HG02870 (cell line): ENCODE data around the gene ROBO2.

Experiments used
- ATAC-seq: cut with Tn5 transposase; IDR thresholded peaks from one replicate; pipeline ENCODE4 v1.9.1; 2021; ENCODE audit warnings: mild to moderate bottlenecking, moderate library complexity; ENCODE audit not compliant: unreplicated experiment

Gene ROBO2

GRCh38 chr3:77623500-77623899 lies 583.6 kb downstream of the ROBO2 start:
- ATAC-seq: no peak

DNA sequence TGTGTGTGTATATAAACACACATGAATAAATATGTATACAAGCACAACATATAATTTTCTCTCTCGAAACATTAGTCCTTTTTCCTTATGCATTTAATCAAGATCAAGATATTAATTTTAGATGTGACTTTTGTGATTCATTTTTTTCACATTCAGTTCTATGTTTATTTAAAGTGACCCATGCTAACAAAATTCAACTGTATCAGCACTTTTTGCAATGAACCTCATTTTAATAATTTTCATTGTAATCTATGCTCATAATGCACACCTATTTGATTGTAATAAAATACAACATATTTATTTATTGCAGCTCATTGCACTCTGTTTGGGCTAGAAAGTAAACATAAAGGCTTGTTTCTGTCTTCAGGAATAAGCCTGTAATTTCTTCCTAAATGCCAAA lies 586.3 kb downstream of the ROBO2 start:
- ATAC-seq: no peak

DNA sequence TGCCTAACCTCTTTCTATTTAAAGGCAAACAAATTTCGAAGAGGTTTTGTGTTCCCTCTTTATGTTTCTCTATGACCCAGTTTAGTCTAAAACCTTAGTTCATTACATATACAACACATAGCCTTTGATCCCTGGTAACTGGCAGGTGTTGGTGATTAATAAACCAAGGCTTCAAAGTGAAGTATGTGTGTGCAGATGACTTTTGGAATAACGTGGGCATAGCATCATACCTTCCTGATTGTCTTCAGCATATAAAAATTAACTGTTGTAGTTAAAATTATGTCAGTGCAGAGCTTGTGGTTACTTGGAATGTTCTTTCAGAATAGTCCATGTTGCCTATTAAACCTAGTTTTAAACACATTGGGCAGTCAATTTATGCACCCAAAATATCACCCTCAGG lies 608.3 kb downstream of the ROBO2 start:
- ATAC-seq: no peak

- no peak for ATAC-seq
Measured at GRCh38 chr3:77648664-77649063, 608.8 kb downstream of the ROBO2 start.

- no peak for ATAC-seq
Measured at GRCh38 chr3:77652624-77653023, 612.7 kb downstream of the ROBO2 start.

DNA sequence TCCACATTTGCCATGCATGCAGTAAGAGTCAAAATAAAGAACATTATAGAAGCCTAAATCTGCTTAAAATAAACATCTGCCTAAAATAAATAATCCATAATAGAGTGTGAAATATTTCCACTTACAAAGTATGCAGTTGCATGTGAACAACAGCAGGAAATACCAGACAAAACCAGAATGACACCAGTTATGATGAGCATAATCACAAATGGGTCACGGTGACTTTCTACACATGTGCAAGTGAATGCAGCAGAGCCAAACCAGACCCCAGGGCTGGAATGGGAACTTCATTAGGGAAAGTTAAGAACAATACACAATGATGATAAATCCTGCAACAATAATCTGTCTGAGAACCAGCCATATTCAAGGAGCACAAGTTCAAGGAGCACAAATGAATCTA lies 615.5 kb downstream of the ROBO2 start:
- ATAC-seq: no peak

DNA sequence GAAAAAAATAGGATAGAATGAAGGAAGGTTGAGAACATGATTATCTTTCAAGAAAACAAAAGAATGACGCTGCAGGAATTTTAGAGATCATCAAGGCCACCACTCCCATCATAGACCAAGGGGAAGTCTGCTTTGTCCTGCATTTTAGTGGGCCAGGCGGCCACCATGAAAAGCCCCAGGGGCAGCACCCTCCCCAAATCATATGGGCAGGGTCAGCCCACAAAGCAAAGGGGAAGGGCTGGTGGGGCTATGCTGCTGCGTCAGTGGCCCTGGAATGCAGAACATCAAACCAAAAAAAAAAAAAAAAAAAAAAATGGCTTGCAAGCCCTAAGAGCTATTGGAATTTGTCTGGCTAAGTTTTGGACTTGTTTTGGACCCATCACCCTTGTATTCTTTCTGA lies 620.8 kb downstream of the ROBO2 start:
- no peak for ATAC-seq

- ATAC-seq: no peak
Measured at GRCh38 chr3:77667901-77668300, 628.0 kb downstream of the ROBO2 start.

GRCh38 chr3:77668376-77668775 lies 628.5 kb downstream of the ROBO2 start:
- ATAC-seq: no peak

DNA sequence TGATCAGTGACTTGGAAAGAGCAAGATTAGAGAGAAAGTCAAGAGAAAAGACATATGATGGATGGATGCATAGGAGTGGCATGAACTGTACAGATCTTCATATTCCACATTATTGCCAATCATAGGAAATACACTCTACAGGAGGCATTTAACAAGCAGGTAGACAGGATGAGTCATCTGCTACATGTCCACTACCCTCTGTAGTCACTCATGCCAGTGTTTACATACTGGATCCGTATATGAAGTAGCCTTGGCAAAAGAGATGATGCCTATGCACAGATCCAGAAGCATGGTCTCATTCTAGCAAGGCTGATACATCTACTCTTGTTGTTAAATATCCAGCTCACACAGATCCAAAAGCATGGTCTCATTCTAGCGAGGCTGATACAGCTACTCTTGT lies 632.1 kb downstream of the ROBO2 start:
- ATAC-seq: no peak

DNA sequence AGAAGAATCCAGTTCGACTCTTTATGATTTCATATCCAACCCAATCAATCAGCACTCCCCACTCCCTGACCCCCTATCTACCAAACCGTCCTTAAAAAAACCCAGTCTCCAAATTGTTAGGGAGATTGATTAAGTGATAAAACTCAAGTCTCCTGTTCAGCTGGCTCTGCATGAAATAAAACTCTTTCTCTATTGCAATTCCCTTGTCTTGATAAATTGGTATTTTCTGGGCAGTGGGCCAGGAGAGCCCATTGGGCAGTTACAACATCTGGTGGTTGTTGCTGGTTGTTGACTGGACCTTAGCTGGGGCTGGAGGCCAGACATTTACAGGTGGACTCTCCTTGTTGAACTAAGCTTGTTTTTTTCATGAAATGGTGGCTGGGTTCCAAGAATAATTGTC lies 642.3 kb downstream of the ROBO2 start:
- ATAC-seq: no peak

DNA sequence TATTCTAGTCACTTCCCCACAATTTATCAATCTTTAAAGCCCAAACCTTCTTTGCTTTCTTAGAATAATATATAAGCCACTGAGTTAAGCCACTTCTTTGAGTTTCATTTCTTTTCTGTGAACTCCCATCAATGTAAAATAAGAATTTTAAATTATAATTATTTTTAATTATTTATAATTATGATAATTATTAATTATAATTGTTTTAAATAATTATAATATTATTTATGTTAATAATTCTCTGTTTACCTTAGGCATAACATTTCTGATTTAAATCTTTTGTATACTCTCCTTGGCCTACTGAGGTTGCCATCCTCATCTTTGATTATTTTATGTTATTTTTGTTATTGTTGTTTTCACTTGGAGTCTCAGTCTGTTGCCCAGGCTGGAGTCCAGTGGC lies 644.2 kb downstream of the ROBO2 start:
- no peak for ATAC-seq

DNA sequence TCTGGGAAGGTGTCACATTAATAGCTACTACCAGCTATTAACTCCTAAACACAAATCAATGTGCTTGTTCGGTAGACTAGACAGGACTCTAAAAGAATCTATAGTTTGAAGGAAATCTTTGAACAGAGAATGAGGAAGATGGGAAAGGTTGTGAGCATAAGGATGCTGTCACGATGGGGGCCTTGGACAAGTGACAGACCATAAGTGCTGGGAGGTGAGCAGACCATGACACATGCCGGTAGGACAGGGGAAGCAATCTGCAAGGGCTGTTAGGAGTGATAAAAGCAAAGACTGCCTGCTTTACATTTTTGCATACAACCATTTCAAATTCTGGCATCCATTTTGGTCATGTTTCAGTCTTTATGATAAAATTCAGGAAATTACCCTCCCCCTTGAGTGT lies 645.8 kb downstream of the ROBO2 start:
- no peak for ATAC-seq

DNA sequence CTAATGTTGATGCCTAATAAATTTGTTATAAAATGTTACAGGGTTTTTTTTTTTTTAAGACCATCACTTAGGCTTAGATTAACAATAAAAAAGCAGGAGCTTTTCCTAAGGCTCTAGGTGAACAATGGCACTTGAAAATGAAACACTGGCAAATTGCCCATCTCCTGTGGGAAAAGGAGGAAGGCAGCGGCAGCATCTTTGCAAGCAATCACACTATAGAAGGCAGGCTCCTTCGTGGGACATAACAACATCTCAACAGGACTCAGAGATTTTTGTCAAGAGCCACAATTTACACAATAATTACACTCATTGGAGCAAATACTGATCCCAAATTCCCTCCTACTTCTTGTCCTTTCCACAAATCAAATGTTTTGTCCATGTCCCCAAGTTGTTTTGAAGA lies 646.7 kb downstream of the ROBO2 start:
- no peak for ATAC-seq

DNA sequence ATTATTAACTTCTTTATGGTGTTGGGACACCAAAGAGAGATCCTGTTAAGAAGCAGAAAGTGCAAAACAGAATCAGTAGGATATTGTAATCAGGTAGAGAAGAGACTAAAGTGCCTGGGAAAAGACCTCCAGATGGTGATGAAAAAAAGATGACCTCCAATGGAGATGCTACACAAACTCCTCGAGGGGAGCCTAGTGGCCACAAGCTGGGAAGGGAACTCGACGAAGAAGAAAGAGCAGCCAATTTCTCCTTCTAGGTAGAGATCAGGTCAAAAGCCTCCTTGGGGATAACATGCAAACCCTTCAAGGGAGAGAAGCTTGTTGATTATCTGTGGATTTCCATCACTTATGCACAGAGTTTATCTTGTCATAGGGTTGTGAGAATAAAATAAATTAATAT lies 647.6 kb downstream of the ROBO2 start:
- no peak for ATAC-seq

DNA sequence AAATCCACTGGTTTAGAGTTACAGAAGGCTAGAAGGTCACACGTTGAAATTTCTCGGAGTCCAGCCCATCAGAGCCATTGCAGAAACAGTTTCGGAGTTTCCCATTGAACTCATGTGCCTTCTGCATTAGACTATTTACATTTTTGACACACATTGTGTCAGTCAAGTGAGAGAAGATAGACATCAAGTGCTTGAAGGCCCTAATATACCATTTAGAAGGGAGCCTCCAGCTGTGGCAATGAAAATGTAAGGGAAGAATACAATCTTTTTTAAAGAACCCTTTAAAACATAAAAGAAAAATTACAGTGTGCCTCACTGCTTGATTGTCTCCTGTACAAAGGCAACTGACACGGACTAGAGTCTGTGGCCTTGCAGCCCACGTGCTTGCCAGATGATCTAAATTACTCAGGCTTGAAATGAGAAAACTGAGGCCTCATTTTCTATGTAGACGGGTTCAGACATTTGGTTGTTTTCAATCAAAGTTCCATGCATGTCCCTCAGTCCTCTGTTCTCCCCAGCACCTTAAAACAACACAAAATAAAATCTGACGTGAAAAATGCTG lies 650.5 kb downstream of the ROBO2 start:
- no peak for ATAC-seq

DNA sequence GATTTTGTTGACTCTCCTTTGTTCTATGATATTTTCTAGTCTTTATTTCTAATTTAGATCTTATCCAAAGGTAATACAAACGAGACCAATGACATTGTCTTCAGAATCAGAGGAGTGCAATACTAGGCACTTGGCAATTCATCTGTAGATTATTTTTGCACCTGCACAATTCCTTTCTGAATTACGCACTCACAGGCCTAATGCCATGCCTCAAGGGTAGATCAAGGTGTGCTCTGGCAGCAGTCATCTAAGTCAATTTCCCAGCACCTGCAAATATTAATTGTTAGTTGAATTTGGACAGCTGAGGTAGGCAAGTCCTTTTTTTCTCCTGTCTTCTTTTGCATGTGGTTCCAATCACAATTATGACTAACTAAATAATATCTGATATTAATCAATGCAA lies 653.2 kb downstream of the ROBO2 start:
- ATAC-seq: no peak

- ATAC-seq: no peak
Measured at GRCh38 chr3:77699125-77699691, 659.3 kb downstream of the ROBO2 start.
